B cell (primary cell): ENCODE results near the gene SLC25A48.

Experiments
- CTCF ChIP-seq: fragments of 200-600 bp; IDR thresholded peaks from one replicate; pipeline ENCODE4 v1.8.0; 2022; ENCODE audit warnings: antibody characterized with exemption, mild to moderate bottlenecking
- EZH2 ChIP-seq: IDR thresholded peaks from 2 replicates; pipeline ENCODE4 v1.6.1; 2012; ENCODE audit warnings: borderline replicate concordance, low read depth, mild to moderate bottlenecking, moderate library complexity, low read length; ENCODE audit not compliant: insufficient read depth, poor library complexity, severe bottlenecking

- TF ChIP-seq EZH2 (no peak), CTCF (no peak)
Measured at GRCh38 chr5:135857630-135858311, 23.3 kb downstream of the SLC25A48 start.
